22Rv1 (cell line): ENCODE measurements around the gene IGF1R.

Experiments used
- H3K27ac ChIP-seq: fragments of 450-650 bp; 2 replicates; pipeline ENCODE4 v1.5.1; 2017
- CTCF ChIP-seq: fragments of 450-650 bp; IDR thresholded peaks from 2 replicates; pipeline ENCODE4 v1.5.1; 2017; ENCODE audit warnings: mild to moderate bottlenecking
- ZFX ChIP-seq: fragments of 450-650 bp; IDR thresholded peaks from 2 replicates; pipeline ENCODE4 v1.6.1; 2017; ENCODE audit warnings: antibody characterized with exemption, borderline replicate concordance

Gene IGF1R

GRCh38 chr15:98667521-98668179 is 19.3 kb downstream of the IGF1R start:
- H3K27ac ChIP-seq, result no peak overlapping the region
- no peak for TF ChIP-seq CTCF
- no peak for TF ChIP-seq ZFX

- no peak overlapping the region for H3K27ac ChIP-seq
- no peak for TF ChIP-seq CTCF
- TF ChIP-seq ZFX, result no peak
Observed at GRCh38 chr15:98668566-98669308, 20.4 kb downstream of the IGF1R start.

- H3K27ac ChIP-seq, result no peak overlapping the region
- TF ChIP-seq CTCF (no peak), ZFX (no peak)
Observed at GRCh38 chr15:98669638-98670037, 21.3 kb downstream of the IGF1R start.

GRCh38 chr15:98671060-98672008 is 23.0 kb downstream of the IGF1R start:
- TF ChIP-seq ZFX, result no peak
- no peak for TF ChIP-seq CTCF
- no peak overlapping the region for H3K27ac ChIP-seq

- no peak for TF ChIP-seq CTCF
- TF ChIP-seq ZFX, result no peak
- H3K27ac ChIP-seq, result no peak overlapping the region
Observed at GRCh38 chr15:98673133-98673532, 24.8 kb downstream of the IGF1R start.

GRCh38 chr15:98674336-98674735 is 26.0 kb downstream of the IGF1R start:
- no peak overlapping the region for H3K27ac ChIP-seq
- no peak for TF ChIP-seq ZFX
- TF ChIP-seq CTCF, result no peak
